ENCODE results near the gene KRAS.
A peak's percentile ranks its signal among the peaks of the same experiment; 100 is the strongest.

Gene KRAS

GRCh38 chr12:25194722-25195055 lies 56.0 kb downstream of the KRAS start:
- peak; percentile 37 for DNase-seq

- DNase-seq: no peak
Observed at GRCh38 chr12:25194214-25194613, 56.5 kb downstream of the KRAS start.

- no peak for DNase-seq
Observed at GRCh38 chr12:25190793-25191192, 59.9 kb downstream of the KRAS start.

- no peak for DNase-seq
Observed at GRCh38 chr12:25189656-25190055, 61.1 kb downstream of the KRAS start.

- no peak for DNase-seq
Observed at GRCh38 chr12:25187781-25188180, 62.9 kb downstream of the KRAS start.

GRCh38 chr12:25186788-25187402 lies 63.8 kb downstream of the KRAS start:
- no peak for DNase-seq

- DNase-seq: no peak
Observed at GRCh38 chr12:25186038-25186787, 64.5 kb downstream of the KRAS start.

GRCh38 chr12:25184132-25184531 lies 66.6 kb downstream of the KRAS start:
- DNase-seq: no peak

GRCh38 chr12:25182765-25183164 lies 68.0 kb downstream of the KRAS start:
- DNase-seq: no peak

- no peak for DNase-seq
Observed at GRCh38 chr12:25162866-25163265, 87.9 kb downstream of the KRAS start.

- no peak for DNase-seq
Observed at GRCh38 chr12:25156061-25156460, 94.7 kb downstream of the KRAS start.

GRCh38 chr12:25155022-25155576 lies 95.6 kb downstream of the KRAS start:
- DNase-seq: peak; percentile 0
